Hypothalamus (tissue), 51 donors: ENCODE results near the gene CLCF1.

Source experiments
- DNase-seq, 51 donors: peaks; one replicate each; lab custom pipeline; 2025; lab: John Stamatoyannopoulos, UW

CLCF1 gene

GRCh38 chr11:67376873-67377808 is 3.7 kb upstream of the CLCF1 start:
- no peak for DNase-seq

- no peak for DNase-seq
These were observed 2.8 kb upstream of the CLCF1 start for GRCh38 chr11:67376063-67376820.

- no peak for DNase-seq
These were observed 2.1 kb upstream of the CLCF1 start for GRCh38 chr11:67375320-67376055.

GRCh38 chr11:67374571-67375281 is 1.3 kb upstream of the CLCF1 start:
- DNase-seq = no peak

GRCh38 chr11:67373648-67374570 is 511 bp upstream of the CLCF1 start:
- DNase-seq = peak in 22 of 51 donors; percentile 12 to 82 (median 38)

GRCh38 chr11:67372321-67372992 is 941 bp downstream of the CLCF1 start:
- no peak for DNase-seq

GRCh38 chr11:67371911-67372320 is 1.5 kb downstream of the CLCF1 start:
- no peak for DNase-seq

- DNase-seq = no peak
These were observed 2.0 kb downstream of the CLCF1 start for GRCh38 chr11:67371189-67371910.

GRCh38 chr11:67370351-67371076 is 2.9 kb downstream of the CLCF1 start:
- no peak for DNase-seq

- DNase-seq = no peak
These were observed 3.6 kb downstream of the CLCF1 start for GRCh38 chr11:67369801-67370284.

- DNase-seq = no peak
These were observed 4.1 kb downstream of the CLCF1 start for GRCh38 chr11:67369275-67369674.

- DNase-seq = no peak
These were observed 4.8 kb downstream of the CLCF1 start for GRCh38 chr11:67368621-67369020.

- DNase-seq = no peak
These were observed 5.6 kb downstream of the CLCF1 start for GRCh38 chr11:67367761-67368227.

- DNase-seq = no peak
These were observed 6.2 kb downstream of the CLCF1 start for GRCh38 chr11:67366961-67367760.

GRCh38 chr11:67366546-67366945 is 6.9 kb downstream of the CLCF1 start:
- DNase-seq = no peak
